22Rv1 (cell line): ENCODE measurements around the gene PLXNC1.
A peak's percentile ranks its signal among the peaks of the same experiment; 100 is the strongest.

Source experiments
- CTCF ChIP-seq: fragments of 450-650 bp; IDR thresholded peaks from 2 replicates; pipeline ENCODE4 v1.5.1; 2017; ENCODE audit warnings: mild to moderate bottlenecking
- ZFX ChIP-seq: fragments of 450-650 bp; IDR thresholded peaks from 2 replicates; pipeline ENCODE4 v1.6.1; 2017; ENCODE audit warnings: antibody characterized with exemption, borderline replicate concordance

- TF ChIP-seq CTCF: peak; percentile 77
- no peak for TF ChIP-seq ZFX
These were observed 46.4 kb upstream of the PLXNC1 start for GRCh38 chr12:94101738-94102660.
